Body of pancreas (tissue), 4 donors: ENCODE data around the gene CYTH1.

Source experiments
- POLR2A ChIP-seq, 3 donors: fragments of 450-650 bp; IDR thresholded peaks; one replicate each; pipeline ENCODE4 v1.6.1; 2016; ENCODE audit warnings: antibody characterized with exemption in 3 of 3, mild to moderate bottlenecking in 2 of 3
- TF ChIP-seq, protein P1 (sequence below), 7 experiments: fragments of 450-650 bp in 4 of 7; fragments of 200-600 bp in 3 of 7; sonication (generic) in 3 of 7; IDR thresholded peaks; one replicate each; pipeline ENCODE4 v1.5.1; 2016 to 2019; ENCODE audit warnings: antibody characterized with exemption in 7 of 7

GRCh38 chr17:78727057-78727456 is 55.0 kb downstream of the CYTH1 start:
- TF ChIP-seq, protein P1, sequence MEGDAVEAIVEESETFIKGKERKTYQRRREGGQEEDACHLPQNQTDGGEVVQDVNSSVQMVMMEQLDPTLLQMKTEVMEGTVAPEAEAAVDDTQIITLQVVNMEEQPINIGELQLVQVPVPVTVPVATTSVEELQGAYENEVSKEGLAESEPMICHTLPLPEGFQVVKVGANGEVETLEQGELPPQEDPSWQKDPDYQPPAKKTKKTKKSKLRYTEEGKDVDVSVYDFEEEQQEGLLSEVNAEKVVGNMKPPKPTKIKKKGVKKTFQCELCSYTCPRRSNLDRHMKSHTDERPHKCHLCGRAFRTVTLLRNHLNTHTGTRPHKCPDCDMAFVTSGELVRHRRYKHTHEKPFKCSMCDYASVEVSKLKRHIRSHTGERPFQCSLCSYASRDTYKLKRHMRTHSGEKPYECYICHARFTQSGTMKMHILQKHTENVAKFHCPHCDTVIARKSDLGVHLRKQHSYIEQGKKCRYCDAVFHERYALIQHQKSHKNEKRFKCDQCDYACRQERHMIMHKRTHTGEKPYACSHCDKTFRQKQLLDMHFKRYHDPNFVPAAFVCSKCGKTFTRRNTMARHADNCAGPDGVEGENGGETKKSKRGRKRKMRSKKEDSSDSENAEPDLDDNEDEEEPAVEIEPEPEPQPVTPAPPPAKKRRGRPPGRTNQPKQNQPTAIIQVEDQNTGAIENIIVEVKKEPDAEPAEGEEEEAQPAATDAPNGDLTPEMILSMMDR (IDR thresholded peaks at IDR 0.05), result no peak
- no peak for TF ChIP-seq POLR2A (IDR thresholded peaks at IDR 0.05)
